Activated CD4-positive, alpha-beta T cell treated with anti-CD3 and anti-CD28 coated beads for 1 hour (primary cell): Measurements from ENCODE around the gene RBM25.

Experiments
- DNase-seq: peaks from one replicate; pipeline ENCODE4 v3.0.0-alpha.2; 2020

Gene RBM25

DNA sequence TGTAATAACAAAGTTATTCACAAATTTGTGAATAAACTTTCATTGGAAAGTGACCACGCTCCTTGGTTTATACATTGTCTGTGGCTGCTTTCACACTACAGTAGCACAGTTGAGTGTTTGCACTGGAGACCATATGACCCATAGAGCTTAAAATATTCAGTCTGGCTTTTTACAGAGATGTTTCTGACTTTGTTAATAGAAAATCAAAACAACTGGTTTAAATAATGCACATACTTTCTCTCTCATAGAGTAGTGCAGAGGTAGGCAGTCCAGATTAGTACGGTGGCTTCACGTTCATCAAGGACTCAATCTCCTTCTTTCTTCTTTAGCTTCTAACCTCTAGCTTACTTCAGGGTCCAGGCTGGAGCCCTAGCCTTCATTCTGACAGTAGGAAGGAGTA lies 114.2 kb downstream of the RBM25 start:
- DNase-seq: no peak

- DNase-seq: no peak
Measured at GRCh38 chr14:73173092-73173735, 114.9 kb downstream of the RBM25 start.
